ENCODE data around the gene SLC30A5. TPM values are rescaled to one million over a fixed set of nuclear protein-coding genes. Genes with fewer than 3 reads are reported as not detected.

SLC30A5 gene
- total RNA-seq, 2 donors from 2014 or later: 30.3 to 35.0 TPM

- ATAC-seq (peak; percentile 56), DNase-seq (peak; percentile 27 to 63 (median 46))
- Histone ChIP-seq H3K36me3 (replicated peaks in 1 of 2; ENCODE audit: insufficient read depth in 1 of 2, low read depth in 2 of 2) (no peaks in the 10 kb centered on the region), H3K9me3 (no peaks in the 10 kb centered on the region), H3K4me3 (no peak overlapping the region), H3K4me1 (peaks cover 25% of the 10 kb centered on the region), H3K27me3 (no peaks in the 10 kb centered on the region), H3K27ac (peak overlapping the region; percentile 77 to 81 (median 78))
- intact Hi-C loops (cut with DNase I): no loop called here
- WGBS, 2 donors: 40 to 54% methylated on average over 2 of the region's 2 CpGs
- TF ChIP-seq CTCF (IDR thresholded peaks at IDR 0.05): no peak
- no peak for TF ChIP-seq POLR2A (IDR thresholded peaks at IDR 0.05)
These were observed 14.8 kb upstream of the SLC30A5 start for GRCh38 chr5:69078921-69079540.

GRCh38 chr5:69079556-69079955 is 14.3 kb upstream of the SLC30A5 start:
- Histone ChIP-seq H3K9me3 (no peaks in the 10 kb centered on the region), H3K27me3 (no peaks in the 10 kb centered on the region), H3K4me1 (peaks cover 25% of the 10 kb centered on the region), H3K4me3 (no peak overlapping the region), H3K36me3 (replicated peaks in 1 of 2; ENCODE audit: insufficient read depth in 1 of 2, low read depth in 2 of 2) (no peaks in the 10 kb centered on the region), H3K27ac (peak overlapping the region; percentile 77 to 81 (median 78))
- intact Hi-C loops (cut with DNase I): no loop called here
- 39 to 45% methylated on average over 6 of the region's 6 CpGs for WGBS, 2 donors
- peak; percentile 69 for ATAC-seq
- TF ChIP-seq CTCF (IDR thresholded peaks at IDR 0.05) (no peak), POLR2A (IDR thresholded peaks at IDR 0.05) (peak in 2 of 3 donors; percentile 41 to 51)
- peak; percentile 58 to 78 (median 68) for DNase-seq

GRCh38 chr5:69083412-69083811 is 10.4 kb upstream of the SLC30A5 start:
- intact Hi-C loops (cut with DNase I): no loop called here
- DNase-seq: peak; percentile 59 to 84 (median 72)
- ATAC-seq: peak; percentile 85
- no peaks in the 10 kb centered on the region for H3K27me3 ChIP-seq
- TF ChIP-seq CTCF (IDR thresholded peaks at IDR 0.05) (peak; percentile 9 to 76 (median 48)), POLR2A (IDR thresholded peaks at IDR 0.05) (no peak)
- H3K27ac ChIP-seq: peak overlapping the region in 1 of 4 donors; percentile 29
- H3K4me3 ChIP-seq: no peak overlapping the region
- H3K36me3 ChIP-seq (replicated peaks in 1 of 2; ENCODE audit: insufficient read depth in 1 of 2, low read depth in 2 of 2): no peaks in the 10 kb centered on the region
- H3K9me3 ChIP-seq: no peaks in the 10 kb centered on the region
- peaks cover 23% of the 10 kb centered on the region for H3K4me1 ChIP-seq

DNA sequence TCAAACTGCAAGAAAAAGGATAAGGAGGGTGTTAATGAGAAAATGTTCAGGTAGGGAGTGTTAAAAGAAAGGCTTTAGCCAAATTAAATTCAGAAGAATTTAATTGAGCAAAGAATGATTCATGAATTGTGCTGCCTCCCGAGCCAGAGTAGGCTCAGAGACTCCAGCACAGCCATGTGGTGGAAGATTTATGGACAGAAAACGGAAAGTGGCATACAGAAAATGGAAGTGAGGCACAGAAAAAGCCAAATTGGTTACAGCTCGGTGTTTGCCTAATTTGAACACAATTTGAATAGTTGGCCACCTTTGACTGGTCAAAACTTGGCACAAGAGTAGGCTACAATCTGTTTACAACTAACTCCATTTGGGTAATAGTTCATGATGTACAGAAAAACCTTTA is 9.6 kb upstream of the SLC30A5 start:
- ATAC-seq (no peak), DNase-seq (no peak)
- Histone ChIP-seq H3K9me3 (no peaks in the 10 kb centered on the region), H3K4me1 (peaks cover 15% of the 10 kb centered on the region), H3K36me3 (replicated peaks in 1 of 2; ENCODE audit: insufficient read depth in 1 of 2, low read depth in 2 of 2) (no peaks in the 10 kb centered on the region), H3K4me3 (no peak overlapping the region), H3K27ac (no peak overlapping the region), H3K27me3 (no peaks in the 10 kb centered on the region)
- TF ChIP-seq CTCF (IDR thresholded peaks at IDR 0.05) (no peak), POLR2A (IDR thresholded peaks at IDR 0.05) (no peak)
- intact Hi-C loops (cut with DNase I): no loop called here
- WGBS, 2 donors: 66 to 78% methylated on average over 3 of the region's 3 CpGs

DNA sequence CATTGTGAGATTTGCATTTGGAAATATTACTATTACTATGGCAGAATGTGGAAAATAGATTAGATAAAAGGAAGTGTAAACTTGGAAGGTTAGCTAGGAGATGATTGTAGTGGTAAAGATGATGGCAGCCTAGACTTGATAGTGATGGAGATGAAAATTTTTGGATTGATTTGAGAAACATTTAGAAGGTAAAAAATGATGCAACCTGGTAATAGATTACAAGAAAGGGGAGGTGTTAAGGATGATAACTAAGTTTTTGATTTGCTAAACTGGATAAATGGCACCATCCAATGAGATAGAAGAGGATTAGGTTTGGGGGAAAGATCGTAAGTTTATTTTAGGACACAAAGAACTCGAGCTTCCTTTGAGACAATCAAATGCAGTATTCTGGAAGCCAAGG is 8.9 kb upstream of the SLC30A5 start:
- no peak for DNase-seq
- Histone ChIP-seq H3K27me3 (no peaks in the 10 kb centered on the region), H3K27ac (no peak overlapping the region), H3K4me3 (no peak overlapping the region), H3K36me3 (replicated peaks in 1 of 2; ENCODE audit: insufficient read depth in 1 of 2, low read depth in 2 of 2) (no peaks in the 10 kb centered on the region), H3K4me1 (peaks cover 8% of the 10 kb centered on the region), H3K9me3 (no peaks in the 10 kb centered on the region)
- TF ChIP-seq CTCF (IDR thresholded peaks at IDR 0.05): no peak
- TF ChIP-seq POLR2A (IDR thresholded peaks at IDR 0.05): no peak
- 79 to 88% methylated on average over 2 of the region's 2 CpGs for WGBS, 2 donors
- intact Hi-C loops (cut with DNase I): no loop called here
- ATAC-seq: no peak
